K562 (cell line): ENCODE measurements around the gene XPR1. TPM values are rescaled to one million over a fixed set of nuclear protein-coding genes. Genes with fewer than 3 reads are reported as not detected.
A peak's percentile ranks its signal among the peaks of the same experiment; 100 is the strongest.

ENCODE experiments used
- ATAC-seq: fragments of 200-7000 bp; cut with Tn5 transposase; 3 replicates; pipeline ENCODE4 v1.9.1; 2020; ENCODE audit warnings: moderate library complexity
- BruUV-seq: library from RNA; stranded (reverse); fragments of 400-500 nt; replicated peaks from 2 replicates; lab custom pipeline; 2021; lab: Mats Ljungman, UMichigan
- CTCF ChIA-PET: fragments of 300-600 bp; formaldehyde crosslinking; extraction: SDS; loops from one replicate; lab custom pipeline; 2021; ENCODE audit warnings: low intra/inter-chr PET ratio; lab: Yijun Ruan, JAX
- POLR2A ChIA-PET: fragments of 300-600, 350-650 bp; sonication (Branson Sonifier 250); formaldehyde crosslinking; extraction: SDS; loops from one replicate; lab custom pipeline; 2021; ENCODE audit warnings: antibody characterized with exemption, inconsistent platforms; lab: Yijun Ruan, JAX
- DNase-seq, 4 experiments: peaks; one replicate each; pipeline versions ENCODE4 v3.0.0 to v3.0.0-alpha.2; 2011 to 2018; ENCODE audit warnings: low spot score in 3 of 4, mixed read lengths in 3 of 4; ENCODE audit errors: extremely low read depth in 1 of 4
- FAIRE-seq: peaks from 2 replicates; lab custom pipeline; 2011; peaks lifted over from hg19 to GRCh38; lab: Jason Lieb, UNC
- H2AFZ ChIP-seq: 2 replicates; pipeline ENCODE4 v1.6.0; 2011; ENCODE audit warnings: low read depth, low read length, control low read depth, inconsistent platforms
- H3K27ac ChIP-seq: fragments of 200-600 bp; 3 replicates; pipeline ENCODE4 v1.8.0; 2011; ENCODE audit warnings: low read depth, mild to moderate bottlenecking, control low read depth, inconsistent platforms, low read length, moderate library complexity, mixed read lengths; ENCODE audit errors: extremely low read depth
- H3K27me3 ChIP-seq, 2 experiments: fragments of 300-600 bp in 1 of 2; 2 replicates in 1 of 2; 3 replicates in 1 of 2; pipeline versions ENCODE4 v1.6.0 to v1.8.0; 2011; ENCODE audit warnings: inconsistent platforms in 2 of 2, low read length in 2 of 2, mild to moderate bottlenecking in 1 of 2, mixed read lengths in 1 of 2, moderate library complexity in 1 of 2; ENCODE audit not compliant: control insufficient read depth in 2 of 2, insufficient read depth in 2 of 2
- H3K36me3 ChIP-seq: fragments of 300-600 bp; 3 replicates; pipeline ENCODE4 v1.8.0; 2011; ENCODE audit warnings: mild to moderate bottlenecking, low read length, inconsistent platforms; ENCODE audit not compliant: control insufficient read depth, insufficient read depth
- H3K4me1 ChIP-seq, 2 experiments: fragments of 200-600 bp in 1 of 2; replicated peaks in 1 of 2; 2 replicates in 1 of 2; 3 replicates in 1 of 2; pipeline versions ENCODE4 v1.5.1 to v1.8.0; 2011; ENCODE audit warnings: inconsistent platforms in 2 of 2, low read length in 2 of 2, mild to moderate bottlenecking in 1 of 2, mixed read lengths in 1 of 2, moderate library complexity in 1 of 2; ENCODE audit not compliant: control insufficient read depth in 2 of 2, insufficient read depth in 2 of 2
- H3K4me2 ChIP-seq: 2 replicates; pipeline ENCODE4 v1.6.1; 2011; ENCODE audit warnings: low read length, control low read depth, inconsistent platforms, mixed read lengths; ENCODE audit not compliant: insufficient read depth
- H3K4me3 ChIP-seq: fragments of 200-600 bp; sonication (generic), shearing (Covaris generic); 2 replicates; pipeline ENCODE4 v1.5.1; 2016; ENCODE audit warnings: control low read depth, inconsistent platforms
- H3K79me2 ChIP-seq: fragments of 200-600 bp; 3 replicates; pipeline ENCODE4 v1.8.0; 2011; ENCODE audit warnings: low read length, inconsistent platforms; ENCODE audit not compliant: control insufficient read depth, insufficient read depth
- H3K9ac ChIP-seq, 2 experiments: 2 replicates each; pipeline versions ENCODE4 v1.6.0 to v1.6.1; 2011; ENCODE audit warnings: low read depth in 2 of 2, low read length in 2 of 2, control low read depth in 1 of 2, inconsistent platforms in 1 of 2, mild to moderate bottlenecking in 1 of 2, mixed read lengths in 1 of 2; ENCODE audit not compliant: insufficient read depth in 1 of 2
- H3K9me1 ChIP-seq: one replicate; pipeline ENCODE4 v1.6.0; 2011; ENCODE audit warnings: inconsistent platforms, mild to moderate bottlenecking, low read length, moderate library complexity; ENCODE audit not compliant: control insufficient read depth, insufficient read depth
- H3K9me3 ChIP-seq: replicated peaks from 2 replicates; pipeline ENCODE4 v1.5.1; 2011; ENCODE audit warnings: low read depth, low read length, inconsistent platforms; ENCODE audit not compliant: control insufficient read depth, insufficient read depth
- H4K20me1 ChIP-seq: replicated peaks from 2 replicates; pipeline ENCODE4 v1.6.1; 2011; ENCODE audit warnings: low read length, inconsistent platforms, mixed read lengths; ENCODE audit not compliant: control insufficient read depth, insufficient read depth
- CEBPG ChIP-seq, 3 experiments: fragments of 200-800 bp in 1 of 3; sonication (Bioruptor generic) in 1 of 3; sonication (generic) in 1 of 3; formaldehyde crosslinking in 1 of 3; IDR thresholded peaks in 2 of 3; conservative IDR thresholded peaks in 1 of 3; 2 replicates each; pipeline versions ENCODE4 v1.6.1 to v1.8.0; 2016 to 2022; ENCODE audit warnings: missing compliant biosample characterization in 2 of 3, missing genetic modification characterization in 2 of 3, mild to moderate bottlenecking in 1 of 3, missing genetic modification reagents in 1 of 3
- KDM1A ChIP-seq, 2 experiments: fragments of 450-650 bp; IDR thresholded peaks; 2 replicates each; pipeline ENCODE4 v1.6.1; 2016; ENCODE audit warnings: mild to moderate bottlenecking in 2 of 2
- RAD21 ChIP-seq, 2 experiments: fragments of 250-450 bp in 1 of 2; fragments of 450-650 bp in 1 of 2; sonication (Bioruptor Pico) in 1 of 2; formaldehyde crosslinking in 1 of 2; IDR thresholded peaks in 1 of 2; conservative IDR thresholded peaks in 1 of 2; 2 replicates each; pipeline versions ENCODE4 v1.4.0 to v1.8.0; 2020 to 2022; ENCODE audit warnings: mild to moderate bottlenecking in 2 of 2, moderate library complexity in 1 of 2
- RCOR1 ChIP-seq, 2 experiments: IDR thresholded peaks; 2 replicates each; pipeline ENCODE4 v1.6.1; 2012; ENCODE audit warnings: low read depth in 2 of 2, low read length in 2 of 2, borderline replicate concordance in 1 of 2, improper control_type of control experiment in 1 of 2
- SMARCA5 ChIP-seq: fragments of 450-650 bp; IDR thresholded peaks from 2 replicates; pipeline ENCODE4 v1.6.1; 2016
- ZNF121 ChIP-seq: sonication (generic); formaldehyde crosslinking; conservative IDR thresholded peaks from 2 replicates; pipeline ENCODE4 v1.8.0; 2022; ENCODE audit warnings: missing genetic modification reagents
- WGBS: fragments of 100-300 bp; shearing (Covaris generic); methylation state at CpG from one replicate; pipeline ENCODE4 v1.1.6; 2016; ENCODE audit warnings: low coverage, mixed read lengths; ENCODE audit not compliant: insufficient coverage; ENCODE audit errors: missing lambda C conversion rate; 5-methylcytosine and 5-hydroxymethylcytosine counted together
- in situ Hi-C: fragments of 300-500 bp; cut with MboI; formaldehyde crosslinking; loops from 4 replicates; pipeline ENCODE4 v1.15.0; 2018; ENCODE audit warnings: inconsistent platforms, mixed read lengths
- intact Hi-C: fragments of 100-400 bp; cut with micrococcal nuclease; formaldehyde crosslinking; loops from 2 replicates; pipeline ENCODE4 v1.14.2; 2022
- polyA plus RNA-seq, 8 experiments: library from polyadenylated mRNA; depleted of rRNA in 4 of 8; stranded (reverse) in 5 of 8; unstranded in 3 of 8; fragments of >200 nt; fragmentation: Nextera tagmentation in 2 of 8; fragmentation: Illumina TruSeq in 1 of 8; extraction: Ambion mirVana in 2 of 8; extraction: Trizol in 1 of 8; gene quantifications; 2 replicates each; pipeline versions ENCODE4 v1.2.1 to v1.2.3, GENCODE V29; 2011 to 2014; ENCODE audit warnings: inconsistent platforms in 1 of 8, missing spikeins in 1 of 8
- total RNA-seq, 7 experiments: library from RNA; depleted of rRNA in 6 of 7; stranded (reverse); fragments of >200 nt in 6 of 7; fragmentation: Illumina TruSeq in 2 of 7; extraction: Trizol in 2 of 7; gene quantifications; 2 replicates each; pipeline versions ENCODE4 v1.2.1 to v1.2.3, GENCODE V29; 2011 to 2021; ENCODE audit warnings: low replicate concordance in 1 of 7
- TF ChIP-seq, protein P1 (sequence below), 2 experiments: IDR thresholded peaks in 1 of 2; conservative IDR thresholded peaks in 1 of 2; 2 replicates each; pipeline ENCODE4 v1.6.1; 2016; ENCODE audit warnings: low read depth in 2 of 2, mild to moderate bottlenecking in 1 of 2, missing compliant biosample characterization in 1 of 2, missing genetic modification characterization in 1 of 2, moderate library complexity in 1 of 2
- TF ChIP-seq, protein P2 (sequence below): fragments of 200-800 bp; sonication (Bioruptor generic); IDR thresholded peaks from 2 replicates; pipeline ENCODE4 v1.6.1; 2017; ENCODE audit warnings: missing genetic modification characterization, missing compliant biosample characterization

The XPR1 gene
- total and polyA plus RNA-seq, 9 of the 15 experiments (the other 6 are each of a cell fraction or from before 2014, with no cell fraction given): 3.0 to 66.2 (median 38.6) TPM

DNA sequence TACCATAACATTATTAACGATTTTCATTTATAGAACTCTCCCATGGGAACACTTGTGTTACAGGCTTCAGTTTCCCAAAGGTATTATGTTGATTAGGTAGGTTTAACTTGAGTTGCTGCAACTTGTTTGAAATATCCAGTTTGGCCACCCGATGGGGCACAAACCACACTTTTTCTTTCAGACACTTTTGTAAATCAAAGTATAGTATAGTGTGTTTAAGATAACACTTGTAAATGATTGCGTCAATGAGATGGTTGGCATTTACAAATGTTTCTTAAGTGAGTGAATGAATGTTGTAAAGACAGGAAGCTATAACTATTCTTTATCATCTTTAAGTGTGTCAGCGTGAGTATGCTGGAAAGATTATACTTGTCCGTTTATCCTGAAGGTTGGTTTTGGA is 4.3 kb downstream of the XPR1 start:
- no peaks in the 10 kb centered on the region for H3K9me1 ChIP-seq
- peaks cover 2% of the 10 kb centered on the region; the same call in 1 of the 3 replicates for H3K36me3 ChIP-seq
- no peak overlapping the region for H3K4me3 ChIP-seq
- in situ Hi-C loops (loop anchor here (5.0 to 25.0 kb wide), 2 partner anchors 216 to 526 kb away; no protein-coding TSS in a partner anchor), intact Hi-C loops (loop anchor here (1.0 to 10.0 kb wide), 2 partner anchors 103 to 519 kb away; no protein-coding TSS in a partner anchor)
- H3K9me3 ChIP-seq: no peaks in the 10 kb centered on the region
- H3K4me2 ChIP-seq: no peak overlapping the region
- H3K4me1 ChIP-seq: peaks cover 21 to 34% of the 10 kb centered on the region in 2 experiments; a peak in 4 of 5 replicates
- no TSS peak for BruUV-seq
- FAIRE-seq (no peak), ATAC-seq (no peak), DNase-seq (peak in 1 of 4 experiments; percentile 49)
- WGBS: 43% methylated on average over 5 of the region's 5 CpGs
- ChIA-PET POLR2A (no interaction called here), CTCF (interaction anchor here (0.8 kb wide), 1 partner anchor 225 kb away, joined by 4 read pairs; no protein-coding TSS in a partner anchor)
- no peaks in the 10 kb centered on the region for H3K27me3 ChIP-seq
- no peaks in the 10 kb centered on the region; the same call in 1 of the 2 replicates for H4K20me1 ChIP-seq
- no peak overlapping the region for H2AFZ ChIP-seq
- H3K9ac ChIP-seq: no peak overlapping the region
- no peak overlapping the region for H3K27ac ChIP-seq
- H3K79me2 ChIP-seq: peaks cover 91% of the 10 kb centered on the region
- no peak for TF ChIP-seq SMARCA5
- no peak for TF ChIP-seq ZNF121 (CRISPR knock-in tag)
- TF ChIP-seq, protein P1, sequence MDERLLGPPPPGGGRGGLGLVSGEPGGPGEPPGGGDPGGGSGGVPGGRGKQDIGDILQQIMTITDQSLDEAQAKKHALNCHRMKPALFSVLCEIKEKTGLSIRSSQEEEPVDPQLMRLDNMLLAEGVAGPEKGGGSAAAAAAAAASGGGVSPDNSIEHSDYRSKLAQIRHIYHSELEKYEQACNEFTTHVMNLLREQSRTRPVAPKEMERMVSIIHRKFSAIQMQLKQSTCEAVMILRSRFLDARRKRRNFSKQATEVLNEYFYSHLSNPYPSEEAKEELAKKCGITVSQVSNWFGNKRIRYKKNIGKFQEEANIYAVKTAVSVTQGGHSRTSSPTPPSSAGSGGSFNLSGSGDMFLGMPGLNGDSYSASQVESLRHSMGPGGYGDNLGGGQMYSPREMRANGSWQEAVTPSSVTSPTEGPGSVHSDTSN (CRISPR knock-in tag; IDR thresholded peaks at IDR 0.05; ENCODE audit: low read depth): no peak
- TF ChIP-seq, protein P1 (tag; conservative IDR thresholded peaks at IDR 0.05; ENCODE audit: low read depth): peak; percentile 48
- peak in 1 of 2 experiments; percentile 37; a peak in 1 of 4 replicates for TF ChIP-seq RCOR1 (IDR thresholded peaks at IDR 0.05; ENCODE audit: borderline replicate concordance in 1 of 2, low read depth in 2 of 2, low read length in 2 of 2)
- TF ChIP-seq RAD21 (CRISPR knock-in tag; conservative IDR thresholded peaks at IDR 0.05 in 1 of 2, IDR thresholded peaks at IDR 0.05 in 1 of 2): peak; percentile 49 to 79; a peak in 3 of 4 replicates
- TF ChIP-seq KDM1A (IDR thresholded peaks at IDR 0.05): peak; percentile 52 to 54; a peak in 1 of 4 replicates
- TF ChIP-seq, protein P2, sequence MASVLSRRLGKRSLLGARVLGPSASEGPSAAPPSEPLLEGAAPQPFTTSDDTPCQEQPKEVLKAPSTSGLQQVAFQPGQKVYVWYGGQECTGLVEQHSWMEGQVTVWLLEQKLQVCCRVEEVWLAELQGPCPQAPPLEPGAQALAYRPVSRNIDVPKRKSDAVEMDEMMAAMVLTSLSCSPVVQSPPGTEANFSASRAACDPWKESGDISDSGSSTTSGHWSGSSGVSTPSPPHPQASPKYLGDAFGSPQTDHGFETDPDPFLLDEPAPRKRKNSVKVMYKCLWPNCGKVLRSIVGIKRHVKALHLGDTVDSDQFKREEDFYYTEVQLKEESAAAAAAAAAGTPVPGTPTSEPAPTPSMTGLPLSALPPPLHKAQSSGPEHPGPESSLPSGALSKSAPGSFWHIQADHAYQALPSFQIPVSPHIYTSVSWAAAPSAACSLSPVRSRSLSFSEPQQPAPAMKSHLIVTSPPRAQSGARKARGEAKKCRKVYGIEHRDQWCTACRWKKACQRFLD (CRISPR knock-in tag): no peak
- no peak for TF ChIP-seq CEBPG (CRISPR knock-in tag; IDR thresholded peaks at IDR 0.05)
- peak; percentile 30 to 63; a peak in 3 of 4 replicates for TF ChIP-seq CEBPG (tag; conservative IDR thresholded peaks at IDR 0.05 in 1 of 2, IDR thresholded peaks at IDR 0.05 in 1 of 2)
